K562 (cell line): ENCODE data around the gene AKNA. TPM values are rescaled to one million over a fixed set of nuclear protein-coding genes. Genes with fewer than 3 reads are reported as not detected.

Experiments used
- ATAC-seq: fragments of 200-7000 bp; cut with Tn5 transposase; 3 replicates; pipeline ENCODE4 v1.9.1; 2020; ENCODE audit warnings: moderate library complexity
- BruUV-seq: library from RNA; stranded (reverse); fragments of 400-500 nt; replicated peaks from 2 replicates; lab custom pipeline; 2021; lab: Mats Ljungman, UMichigan
- CTCF ChIA-PET: fragments of 300-600 bp; formaldehyde crosslinking; extraction: SDS; loops from one replicate; lab custom pipeline; 2021; ENCODE audit warnings: low intra/inter-chr PET ratio; lab: Yijun Ruan, JAX
- POLR2A ChIA-PET: fragments of 300-600, 350-650 bp; sonication (Branson Sonifier 250); formaldehyde crosslinking; extraction: SDS; loops from one replicate; lab custom pipeline; 2021; ENCODE audit warnings: antibody characterized with exemption, inconsistent platforms; lab: Yijun Ruan, JAX
- DNase-seq, 4 experiments: peaks; one replicate each; pipeline versions ENCODE4 v3.0.0 to v3.0.0-alpha.2; 2011 to 2018; ENCODE audit warnings: low spot score in 3 of 4, mixed read lengths in 3 of 4; ENCODE audit errors: extremely low read depth in 1 of 4
- FAIRE-seq: peaks from 2 replicates; lab custom pipeline; 2011; peaks lifted over from hg19 to GRCh38; lab: Jason Lieb, UNC
- H2AFZ ChIP-seq: 2 replicates; pipeline ENCODE4 v1.6.0; 2011; ENCODE audit warnings: low read depth, low read length, control low read depth, inconsistent platforms
- H3K27ac ChIP-seq: fragments of 200-600 bp; 3 replicates; pipeline ENCODE4 v1.8.0; 2011; ENCODE audit warnings: low read depth, mild to moderate bottlenecking, control low read depth, inconsistent platforms, low read length, moderate library complexity, mixed read lengths; ENCODE audit errors: extremely low read depth
- H3K27me3 ChIP-seq, 2 experiments: fragments of 300-600 bp in 1 of 2; 2 replicates in 1 of 2; 3 replicates in 1 of 2; pipeline versions ENCODE4 v1.6.0 to v1.8.0; 2011; ENCODE audit warnings: inconsistent platforms in 2 of 2, low read length in 2 of 2, mild to moderate bottlenecking in 1 of 2, mixed read lengths in 1 of 2, moderate library complexity in 1 of 2; ENCODE audit not compliant: control insufficient read depth in 2 of 2, insufficient read depth in 2 of 2
- H3K36me3 ChIP-seq: fragments of 300-600 bp; 3 replicates; pipeline ENCODE4 v1.8.0; 2011; ENCODE audit warnings: mild to moderate bottlenecking, low read length, inconsistent platforms; ENCODE audit not compliant: control insufficient read depth, insufficient read depth
- H3K4me1 ChIP-seq, 2 experiments: fragments of 200-600 bp in 1 of 2; replicated peaks in 1 of 2; 2 replicates in 1 of 2; 3 replicates in 1 of 2; pipeline versions ENCODE4 v1.5.1 to v1.8.0; 2011; ENCODE audit warnings: inconsistent platforms in 2 of 2, low read length in 2 of 2, mild to moderate bottlenecking in 1 of 2, mixed read lengths in 1 of 2, moderate library complexity in 1 of 2; ENCODE audit not compliant: control insufficient read depth in 2 of 2, insufficient read depth in 2 of 2
- H3K4me2 ChIP-seq: 2 replicates; pipeline ENCODE4 v1.6.1; 2011; ENCODE audit warnings: low read length, control low read depth, inconsistent platforms, mixed read lengths; ENCODE audit not compliant: insufficient read depth
- H3K4me3 ChIP-seq: fragments of 200-600 bp; sonication (generic), shearing (Covaris generic); 2 replicates; pipeline ENCODE4 v1.5.1; 2016; ENCODE audit warnings: control low read depth, inconsistent platforms
- H3K79me2 ChIP-seq: fragments of 200-600 bp; 3 replicates; pipeline ENCODE4 v1.8.0; 2011; ENCODE audit warnings: low read length, inconsistent platforms; ENCODE audit not compliant: control insufficient read depth, insufficient read depth
- H3K9ac ChIP-seq, 2 experiments: 2 replicates each; pipeline versions ENCODE4 v1.6.0 to v1.6.1; 2011; ENCODE audit warnings: low read depth in 2 of 2, low read length in 2 of 2, control low read depth in 1 of 2, inconsistent platforms in 1 of 2, mild to moderate bottlenecking in 1 of 2, mixed read lengths in 1 of 2; ENCODE audit not compliant: insufficient read depth in 1 of 2
- H3K9me1 ChIP-seq: one replicate; pipeline ENCODE4 v1.6.0; 2011; ENCODE audit warnings: inconsistent platforms, mild to moderate bottlenecking, low read length, moderate library complexity; ENCODE audit not compliant: control insufficient read depth, insufficient read depth
- H3K9me3 ChIP-seq: replicated peaks from 2 replicates; pipeline ENCODE4 v1.5.1; 2011; ENCODE audit warnings: low read depth, low read length, inconsistent platforms; ENCODE audit not compliant: control insufficient read depth, insufficient read depth
- H4K20me1 ChIP-seq: replicated peaks from 2 replicates; pipeline ENCODE4 v1.6.1; 2011; ENCODE audit warnings: low read length, inconsistent platforms, mixed read lengths; ENCODE audit not compliant: control insufficient read depth, insufficient read depth
- BMI1 ChIP-seq: fragments of 150-350 bp; IDR thresholded peaks from 2 replicates; pipeline ENCODE4 v1.6.1; 2014; ENCODE audit warnings: low read length
- GTF2E2 ChIP-seq: fragments of 200-800 bp; sonication (Bioruptor generic); IDR thresholded peaks from 2 replicates; pipeline ENCODE4 v1.6.1; 2016; ENCODE audit warnings: missing genetic modification characterization, missing compliant biosample characterization
- KAT2B ChIP-seq: IDR thresholded peaks from one replicate; pipeline ENCODE4 v1.6.1; 2012; ENCODE audit warnings: low read depth, mild to moderate bottlenecking, control low read depth, inconsistent platforms, low read length, moderate library complexity
- KDM1A ChIP-seq, 2 experiments: fragments of 450-650 bp; IDR thresholded peaks; 2 replicates each; pipeline ENCODE4 v1.6.1; 2016; ENCODE audit warnings: mild to moderate bottlenecking in 2 of 2
- MAZ ChIP-seq, 2 experiments: fragments of 450-650 bp in 1 of 2; sonication (generic) in 1 of 2; formaldehyde crosslinking; IDR thresholded peaks in 1 of 2; conservative IDR thresholded peaks in 1 of 2; 2 replicates each; pipeline versions ENCODE4 v1.4.0 to v1.5.0; 2020; ENCODE audit warnings: mild to moderate bottlenecking in 1 of 2, missing genetic modification reagents in 1 of 2
- MLX ChIP-seq, 2 experiments: fragments of 450-650 bp in 1 of 2; sonication (generic) in 1 of 2; formaldehyde crosslinking; conservative IDR thresholded peaks; 2 replicates each; pipeline versions ENCODE4 v1.4.0 to v1.8.1; 2020 to 2022; ENCODE audit warnings: mild to moderate bottlenecking in 1 of 2, missing genetic modification reagents in 1 of 2
- NCOA4 ChIP-seq: fragments of 450-650 bp; IDR thresholded peaks from 2 replicates; pipeline ENCODE4 v1.6.1; 2018; ENCODE audit warnings: mild to moderate bottlenecking; ENCODE audit not compliant: partially characterized antibody
- PML ChIP-seq: IDR thresholded peaks from 2 replicates; pipeline ENCODE4 v1.6.1; 2012; ENCODE audit warnings: low read length, inconsistent platforms
- SAFB ChIP-seq: fragments of 200-400 bp; formaldehyde crosslinking; IDR thresholded peaks from 2 replicates; pipeline ENCODE4 v1.6.1; 2017; ENCODE audit warnings: low read depth, low read length, borderline replicate concordance
- STAT5A ChIP-seq: IDR thresholded peaks from 2 replicates; pipeline ENCODE4 v1.6.1; 2012; ENCODE audit warnings: low read length, inconsistent platforms, borderline replicate concordance
- USF2 ChIP-seq: sonication (generic); formaldehyde crosslinking; IDR thresholded peaks from 2 replicates; pipeline ENCODE4 v1.5.0; 2020; ENCODE audit warnings: missing genetic modification reagents
- ZC3H8 ChIP-seq: fragments of 450-650 bp; IDR thresholded peaks from 2 replicates; pipeline ENCODE4 v1.6.1; 2017
- ZNF224 ChIP-seq: sonication (generic); formaldehyde crosslinking; IDR thresholded peaks from 2 replicates; pipeline ENCODE4 v1.8.0; 2022; ENCODE audit warnings: mild to moderate bottlenecking, missing genetic modification reagents
- ZNF23 ChIP-seq: fragments of 250-450 bp; sonication (Bioruptor Pico); IDR thresholded peaks from 2 replicates; pipeline ENCODE4 v1.4.0; 2020; ENCODE audit warnings: mild to moderate bottlenecking
- ZNF644 ChIP-seq: fragments of 200-800 bp; sonication (Bioruptor generic); IDR thresholded peaks from 2 replicates; pipeline ENCODE4 v1.6.1; 2016; ENCODE audit warnings: low read depth, missing genetic modification characterization, missing compliant biosample characterization
- WGBS: fragments of 100-300 bp; shearing (Covaris generic); methylation state at CpG from one replicate; pipeline ENCODE4 v1.1.6; 2016; ENCODE audit warnings: low coverage, mixed read lengths; ENCODE audit not compliant: insufficient coverage; ENCODE audit errors: missing lambda C conversion rate; 5-methylcytosine and 5-hydroxymethylcytosine counted together
- in situ Hi-C: fragments of 300-500 bp; cut with MboI; formaldehyde crosslinking; loops from 4 replicates; pipeline ENCODE4 v1.15.0; 2018; ENCODE audit warnings: inconsistent platforms, mixed read lengths
- intact Hi-C: fragments of 100-400 bp; cut with micrococcal nuclease; formaldehyde crosslinking; loops from 2 replicates; pipeline ENCODE4 v1.14.2; 2022
- polyA plus RNA-seq, 8 experiments: library from polyadenylated mRNA; depleted of rRNA in 4 of 8; stranded (reverse) in 5 of 8; unstranded in 3 of 8; fragments of >200 nt; fragmentation: Nextera tagmentation in 2 of 8; fragmentation: Illumina TruSeq in 1 of 8; extraction: Ambion mirVana in 2 of 8; extraction: Trizol in 1 of 8; gene quantifications; 2 replicates each; pipeline versions ENCODE4 v1.2.1 to v1.2.3, GENCODE V29; 2011 to 2014; ENCODE audit warnings: inconsistent platforms in 1 of 8, missing spikeins in 1 of 8
- total RNA-seq, 7 experiments: library from RNA; depleted of rRNA in 6 of 7; stranded (reverse); fragments of >200 nt in 6 of 7; fragmentation: Illumina TruSeq in 2 of 7; extraction: Trizol in 2 of 7; gene quantifications; 2 replicates each; pipeline versions ENCODE4 v1.2.1 to v1.2.3, GENCODE V29; 2011 to 2021; ENCODE audit warnings: low replicate concordance in 1 of 7

Gene AKNA
- total and polyA plus RNA-seq, 9 of the 15 experiments (the other 6 are each of a cell fraction or from before 2014, with no cell fraction given), result 0.29 to 20.5 (median 3.9) TPM

- FAIRE-seq, result no peak
- WGBS, result 69% methylated on average over 12 of the region's 12 CpGs
- POLR2A ChIA-PET, result no interaction called here
Measured at GRCh38 chr9:114424126-114424525, 36.3 kb upstream of the AKNA start.

More at GRCh38 chr9:114424126-114424525, 36.3 kb upstream of the AKNA start:
- DNase-seq (no peak), ATAC-seq (no peak)
- Histone ChIP-seq H3K9ac (no peak overlapping the region), H3K36me3 (no peaks in the 10 kb centered on the region), H3K27me3 (no peaks in the 10 kb centered on the region), H3K9me1 (no peaks in the 10 kb centered on the region), H3K4me1 (peaks cover 3 to 7% of the 10 kb centered on the region in 2 experiments; a peak in 4 of 5 replicates), H3K9me3 (no peaks in the 10 kb centered on the region), H3K4me3 (no peak overlapping the region), H4K20me1 (no peaks in the 10 kb centered on the region), H3K27ac (no peak overlapping the region), H3K4me2 (no peak overlapping the region), H2AFZ (no peak overlapping the region), H3K79me2 (no peaks in the 10 kb centered on the region)
- TF ChIP-seq KDM1A (IDR thresholded peaks at IDR 0.05), result no peak
- TF ChIP-seq SAFB, result no peak
- no peak for TF ChIP-seq STAT5A
- no peak for TF ChIP-seq USF2 (CRISPR knock-in tag)
- TF ChIP-seq ZNF224 (CRISPR knock-in tag), result no peak
- no peak for TF ChIP-seq BMI1
- TF ChIP-seq NCOA4, result no peak
- no peak for TF ChIP-seq ZNF644 (tag)
- no peak for TF ChIP-seq GTF2E2 (tag)
- TF ChIP-seq KAT2B, result no peak
- TF ChIP-seq MAZ (CRISPR knock-in tag; conservative IDR thresholded peaks at IDR 0.05 in 1 of 2, IDR thresholded peaks at IDR 0.05 in 1 of 2), result no peak
- TF ChIP-seq ZC3H8, result no peak
- TF ChIP-seq MLX (CRISPR knock-in tag; conservative IDR thresholded peaks at IDR 0.05), result no peak
- TF ChIP-seq PML, result no peak
- TF ChIP-seq ZNF23 (CRISPR knock-in tag), result no peak
- intact Hi-C loops, result no loop called here
- CTCF ChIA-PET, result no interaction called here
- BruUV-seq, result no TSS peak
- in situ Hi-C loops, result no loop called here
